HL-60 (cell line): ENCODE results near the gene CAP1.

Experiments
- DNase-seq, 2 experiments: peaks; one replicate each; pipeline ENCODE4 v3.0.0-alpha.2; 2010 to 2020; ENCODE audit warnings: low read depth in 1 of 2, low spot score in 1 of 2
- H3K27ac ChIP-seq: fragments of 250-450 bp; sonication (Bioruptor Pico); replicated peaks from 2 replicates; pipeline ENCODE4 v1.5.1; 2020; ENCODE audit warnings: mild to moderate bottlenecking, moderate library complexity
- H3K27me3 ChIP-seq: fragments of 250-450 bp; sonication (Bioruptor Pico); 2 replicates; pipeline ENCODE4 v1.5.1; 2021; ENCODE audit warnings: mild to moderate bottlenecking, moderate library complexity; ENCODE audit not compliant: insufficient read depth, poor library complexity, severe bottlenecking
- H3K4me3 ChIP-seq: replicated peaks from 2 replicates; pipeline ENCODE4 v1.5.1; 2011; ENCODE audit warnings: mild to moderate bottlenecking, control low read depth, low read length; ENCODE audit not compliant: insufficient read depth
- CTCF ChIP-seq: IDR thresholded peaks from one replicate; pipeline ENCODE4 v1.5.1; 2011; ENCODE audit warnings: low read length, control low read depth, inconsistent platforms; ENCODE audit not compliant: insufficient read depth
- GABPA ChIP-seq: IDR thresholded peaks from 2 replicates; pipeline ENCODE4 v1.6.1; 2012; ENCODE audit warnings: low read depth
- POLR2AphosphoS5 ChIP-seq: IDR thresholded peaks from 2 replicates; pipeline ENCODE4 v1.6.1; 2012; ENCODE audit warnings: low read depth
- REST ChIP-seq: IDR thresholded peaks from 2 replicates; pipeline ENCODE4 v1.6.1; 2012; ENCODE audit warnings: low read depth; ENCODE audit not compliant: insufficient replicate concordance
- SPI1 ChIP-seq: IDR thresholded peaks from 2 replicates; pipeline ENCODE4 v1.6.1; 2012; ENCODE audit warnings: low read depth, mild to moderate bottlenecking, borderline replicate concordance

Gene CAP1

GRCh38 chr1:40049725-40050124 lies 9.2 kb downstream of the CAP1 start:
- TF ChIP-seq POLR2AphosphoS5 (no peak), REST (no peak), CTCF (no peak), SPI1 (no peak), GABPA (no peak)
- Histone ChIP-seq H3K27ac (no peak overlapping the region), H3K4me3 (no peak overlapping the region), H3K27me3 (no peaks in the 10 kb centered on the region)
- no peak for DNase-seq

- TF ChIP-seq REST: no peak
- peak; percentile 97 for TF ChIP-seq SPI1
- H3K27ac ChIP-seq: peak overlapping the region; percentile 15
- DNase-seq: peak in 1 of 2 experiments; percentile 63
- H3K4me3 ChIP-seq: no peak overlapping the region
- no peaks in the 10 kb centered on the region for H3K27me3 ChIP-seq
Measured at GRCh38 chr1:40050863-40051262, 10.3 kb downstream of the CAP1 start.

DNA sequence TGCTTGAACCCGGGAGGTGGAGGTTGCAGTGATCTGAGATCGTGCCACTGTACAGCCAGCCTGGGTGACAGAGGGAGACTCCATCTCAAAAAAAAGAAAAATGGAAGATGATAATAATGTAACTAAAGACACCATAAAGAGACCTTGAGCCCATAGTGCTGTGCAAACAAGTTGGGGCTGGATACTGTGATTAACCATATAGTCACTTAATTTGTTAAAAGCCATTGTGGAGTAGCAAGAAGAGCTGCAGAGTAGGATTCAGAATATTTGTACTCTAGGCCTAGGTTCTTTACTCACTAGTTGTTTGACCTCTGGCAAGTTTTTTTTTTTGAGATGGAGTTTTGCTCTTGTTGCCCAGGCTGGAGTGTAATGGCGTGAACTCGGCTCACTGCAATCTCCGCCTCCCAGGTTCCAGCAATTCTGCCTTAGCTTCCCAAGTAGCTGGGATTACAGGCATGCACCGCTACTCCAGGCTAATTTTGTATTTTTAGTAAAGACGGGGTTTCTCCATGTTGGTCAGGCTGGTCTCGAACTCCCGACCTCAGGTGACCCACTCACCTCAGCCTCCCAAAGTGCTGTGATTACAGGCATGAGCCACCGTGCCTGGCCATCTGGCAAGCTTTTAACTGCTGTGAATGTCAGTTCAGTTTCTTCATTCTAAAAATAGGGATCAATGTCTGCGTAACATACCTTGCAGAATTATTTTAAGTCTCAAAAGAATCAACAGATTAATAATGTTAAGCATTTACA lies 12.8 kb downstream of the CAP1 start:
- no peak for DNase-seq
- no peak overlapping the region for H3K27ac ChIP-seq
- TF ChIP-seq CTCF: no peak
- TF ChIP-seq SPI1: no peak
- no peak for TF ChIP-seq GABPA
- no peak for TF ChIP-seq REST
- no peak for TF ChIP-seq POLR2AphosphoS5

More for the DNA sequence above, 12.8 kb downstream of the CAP1 start:
- Histone ChIP-seq H3K27me3 (no peaks in the 10 kb centered on the region), H3K4me3 (no peak overlapping the region)
